HuH-7.5 (cell line): ENCODE data around the gene HBG1.

Source experiments
- DNase-seq: peaks from one replicate; pipeline ENCODE4 v3.0.0; 2011; ENCODE audit warnings: low spot score

The HBG1 gene

GRCh38 chr11:5246772-5247471 lies 2.7 kb downstream of the HBG1 start:
- no peak for DNase-seq

GRCh38 chr11:5245155-5245554 lies 4.5 kb downstream of the HBG1 start:
- no peak for DNase-seq

DNA sequence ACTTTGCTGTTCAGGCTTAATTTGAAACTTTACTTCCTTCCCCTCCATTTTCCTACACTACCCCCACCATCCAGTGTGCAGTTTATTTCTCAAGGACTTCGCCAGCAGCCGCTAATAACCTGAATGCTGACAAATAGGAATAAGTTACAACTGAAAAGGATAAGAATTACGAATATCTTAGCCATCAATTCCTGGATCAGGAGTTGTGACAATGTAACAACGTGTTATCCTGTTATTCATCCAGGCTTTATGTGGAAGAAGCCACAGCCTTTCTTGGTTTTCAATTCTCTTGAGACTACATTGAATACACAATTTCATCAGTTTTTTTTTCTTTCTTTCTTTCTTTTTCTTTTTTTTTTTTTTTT lies 5.9 kb downstream of the HBG1 start:
- no peak for DNase-seq

DNA sequence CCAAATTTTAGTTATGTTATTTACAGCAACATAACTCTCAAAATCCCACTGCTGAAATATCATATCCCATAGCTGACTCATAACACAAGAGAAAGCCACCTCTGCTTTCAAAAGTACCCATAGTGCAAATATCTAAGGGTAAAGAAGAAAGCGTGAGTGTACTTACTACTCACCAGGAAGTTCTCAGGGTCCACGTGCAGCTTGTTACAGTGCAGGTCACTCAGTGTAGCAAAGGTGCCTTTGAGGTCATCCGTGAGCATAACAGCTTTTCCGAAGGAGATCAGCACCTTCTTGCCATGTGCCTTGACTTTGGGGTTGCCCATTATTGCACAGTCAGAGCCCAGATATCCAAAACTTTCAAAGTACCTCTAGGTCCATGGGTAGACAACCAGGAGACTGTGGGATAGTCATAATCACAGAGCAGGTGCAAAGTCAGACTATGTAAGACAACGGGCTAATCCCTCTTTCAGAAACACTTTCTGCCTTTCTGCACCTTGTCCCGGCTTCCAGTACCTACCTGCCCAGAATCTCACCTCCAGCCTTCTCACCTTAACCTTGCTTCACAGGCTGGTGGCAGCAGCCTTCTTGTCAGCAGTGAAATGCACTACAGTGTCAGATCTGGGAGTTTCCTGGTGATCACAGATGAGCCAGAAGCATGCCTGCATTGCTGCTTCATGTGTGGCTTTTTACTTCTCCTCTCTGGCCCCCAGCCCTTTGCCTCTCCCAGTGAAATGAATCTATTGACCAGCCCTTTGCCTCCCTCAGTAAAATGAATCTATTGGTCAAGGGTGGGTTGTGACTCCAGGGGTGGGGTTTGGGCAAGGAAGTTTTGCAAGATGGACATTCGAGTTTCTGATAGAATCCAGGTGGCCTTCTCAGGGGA lies 6.5 kb downstream of the HBG1 start:
- no peak for DNase-seq

DNA sequence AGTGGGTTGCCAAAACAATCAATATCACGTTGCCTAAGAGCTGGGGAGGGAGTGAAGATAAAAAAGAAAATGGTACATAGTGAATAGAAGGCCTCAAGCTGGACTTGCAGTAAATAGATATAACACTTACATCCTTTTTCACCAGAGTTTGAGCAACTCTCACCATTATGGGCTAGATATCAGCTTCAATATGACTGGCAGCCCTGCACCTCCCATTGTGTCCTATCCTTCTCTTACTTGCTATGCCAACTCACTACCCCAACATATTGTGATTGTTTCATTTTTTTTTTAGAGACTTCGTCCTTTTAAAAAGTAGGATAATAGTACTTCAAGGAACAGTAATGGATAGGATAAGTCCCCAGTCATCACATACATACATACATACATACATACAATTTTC lies 7.4 kb downstream of the HBG1 start:
- no peak for DNase-seq

DNA sequence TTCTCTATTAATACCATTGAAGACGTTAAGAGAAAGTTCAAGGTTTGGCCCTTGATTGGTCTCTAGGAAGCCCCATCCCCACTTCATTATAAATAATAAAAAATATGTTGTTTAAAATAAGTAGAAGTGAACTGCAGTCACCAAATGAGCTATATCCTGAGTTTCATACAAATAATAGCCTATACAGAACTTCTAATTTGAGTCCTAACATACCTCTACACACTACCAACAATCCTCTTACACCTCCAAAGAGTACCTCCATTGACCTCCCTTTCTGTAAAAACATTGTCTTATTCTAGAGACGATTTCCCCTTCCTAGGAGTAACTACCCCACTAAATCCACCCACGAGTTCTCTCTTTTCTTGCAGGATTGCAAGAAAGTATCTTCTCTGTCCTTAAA lies 8.2 kb downstream of the HBG1 start:
- no peak for DNase-seq

- no peak for DNase-seq
Observed at GRCh38 chr11:5240458-5240857, 9.2 kb downstream of the HBG1 start.

GRCh38 chr11:5240056-5240455 lies 9.6 kb downstream of the HBG1 start:
- no peak for DNase-seq

DNA sequence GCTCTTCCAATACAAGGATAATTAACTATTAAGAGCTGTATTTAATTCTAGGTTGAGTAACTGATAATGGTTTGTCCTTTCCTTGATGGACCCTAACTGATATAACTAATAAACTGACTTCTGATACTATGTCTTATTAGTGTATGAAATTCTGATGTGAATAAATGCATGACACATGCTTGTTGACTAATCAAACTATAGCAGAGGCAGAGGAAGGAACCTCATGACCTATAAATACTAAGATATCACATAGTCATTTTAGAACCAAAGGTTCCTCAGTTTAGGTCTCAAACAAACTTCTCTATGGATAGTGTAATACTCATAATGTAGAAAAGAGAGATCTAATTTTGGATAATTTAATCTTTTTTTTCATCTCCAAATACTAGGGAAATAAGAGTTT lies 10.6 kb downstream of the HBG1 start:
- no peak for DNase-seq

GRCh38 chr11:5238486-5238885 lies 11.2 kb downstream of the HBG1 start:
- DNase-seq: no peak

DNA sequence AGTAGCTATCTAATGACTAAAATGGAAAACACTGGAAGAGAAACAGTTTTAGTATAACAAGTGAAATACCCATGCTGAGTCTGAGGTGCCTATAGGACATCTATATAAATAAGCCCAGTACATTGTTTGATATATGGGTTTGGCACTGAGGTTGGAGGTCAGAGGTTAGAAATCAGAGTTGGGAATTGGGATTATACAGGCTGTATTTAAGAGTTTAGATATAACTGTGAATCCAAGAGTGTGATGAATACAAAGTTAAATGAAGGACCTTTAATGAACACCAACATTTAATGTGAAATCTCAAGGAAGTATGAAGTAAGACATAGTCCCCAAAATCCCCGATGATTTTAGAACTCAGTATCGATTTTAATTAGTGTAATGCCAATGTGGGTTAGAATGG lies 12.2 kb downstream of the HBG1 start:
- DNase-seq: no peak

DNA sequence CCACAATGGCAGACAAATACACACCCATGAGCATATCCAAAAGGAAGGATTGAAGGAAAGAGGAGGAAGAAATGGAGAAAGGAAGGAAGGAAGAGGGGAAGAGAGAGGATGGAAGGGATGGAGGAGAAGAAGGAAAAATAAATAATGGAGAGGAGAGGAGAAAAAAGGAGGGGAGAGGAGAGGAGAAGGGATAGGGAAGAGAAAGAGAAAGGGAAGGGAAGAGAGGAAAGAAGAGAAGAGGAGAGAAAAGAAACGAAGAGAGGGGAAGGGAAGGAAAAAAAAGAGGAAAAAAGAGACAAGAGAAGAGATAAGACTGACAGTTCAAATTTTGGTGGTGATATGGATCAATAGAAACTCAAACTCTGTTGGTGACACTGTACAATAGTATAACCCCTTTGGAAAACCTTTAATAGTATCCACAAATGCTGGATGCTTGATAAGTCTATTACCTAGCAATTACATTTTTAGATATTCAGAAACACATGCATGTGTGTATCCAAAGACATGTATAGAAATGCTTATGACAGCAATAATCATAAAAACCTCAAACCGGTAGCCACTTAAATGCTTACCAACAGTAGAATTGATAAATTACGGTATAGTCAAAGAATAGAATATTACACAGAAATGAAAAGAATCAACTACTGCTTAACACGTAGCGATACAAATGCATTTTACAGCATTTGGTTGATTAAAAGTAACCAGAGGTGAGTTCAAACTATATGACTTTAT lies 14.1 kb downstream of the HBG1 start:
- DNase-seq: no peak

DNA sequence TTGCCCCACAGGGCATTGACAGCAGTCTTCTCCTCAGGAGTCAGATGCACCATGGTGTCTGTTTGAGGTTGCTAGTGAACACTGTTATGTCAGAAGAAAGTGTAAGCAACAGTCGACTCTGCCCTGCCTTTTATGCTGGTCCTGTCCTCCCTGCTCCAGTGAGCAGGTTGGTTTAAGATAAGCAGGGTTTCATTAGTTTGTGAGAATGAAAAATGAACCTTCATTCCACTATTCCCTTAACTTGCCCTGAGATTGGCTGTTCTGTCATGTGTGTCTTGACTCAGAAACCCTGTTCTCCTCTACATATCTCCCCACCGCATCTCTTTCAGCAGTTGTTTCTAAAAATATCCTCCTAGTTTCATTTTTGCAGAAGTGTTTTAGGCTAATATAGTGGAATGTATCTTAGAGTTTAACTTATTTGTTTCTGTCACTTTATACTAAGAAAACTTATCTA lies 15.2 kb downstream of the HBG1 start, which contains the start of gene HBD:
Gene HBD (minus strand): TSS at position 103 of the 454 bp plus-strand sequence. CDS start 50 bp downstream, at position 53.
- no peak for DNase-seq

GRCh38 chr11:5233307-5233706 lies 16.4 kb downstream of the HBG1 start:
- DNase-seq: no peak

DNA sequence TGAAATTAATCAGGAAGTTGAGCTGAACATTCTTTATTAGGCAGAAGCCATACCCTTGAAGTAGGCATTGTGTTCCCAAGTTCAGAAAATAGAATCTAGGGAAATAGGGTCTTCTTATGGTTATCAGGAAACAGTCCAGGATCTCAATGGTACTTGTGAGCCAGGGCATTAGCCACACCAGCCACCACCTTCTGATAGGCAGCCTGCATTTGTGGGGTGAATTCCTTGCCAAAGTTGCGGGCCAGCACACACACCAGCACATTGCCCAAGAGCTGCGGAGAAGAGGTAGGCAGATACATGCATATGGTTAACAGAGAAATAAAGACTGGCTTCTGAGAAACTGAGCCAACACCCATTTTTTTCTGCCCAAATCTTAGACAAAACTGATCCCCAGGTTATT lies 16.8 kb downstream of the HBG1 start:
- DNase-seq: no peak

DNA sequence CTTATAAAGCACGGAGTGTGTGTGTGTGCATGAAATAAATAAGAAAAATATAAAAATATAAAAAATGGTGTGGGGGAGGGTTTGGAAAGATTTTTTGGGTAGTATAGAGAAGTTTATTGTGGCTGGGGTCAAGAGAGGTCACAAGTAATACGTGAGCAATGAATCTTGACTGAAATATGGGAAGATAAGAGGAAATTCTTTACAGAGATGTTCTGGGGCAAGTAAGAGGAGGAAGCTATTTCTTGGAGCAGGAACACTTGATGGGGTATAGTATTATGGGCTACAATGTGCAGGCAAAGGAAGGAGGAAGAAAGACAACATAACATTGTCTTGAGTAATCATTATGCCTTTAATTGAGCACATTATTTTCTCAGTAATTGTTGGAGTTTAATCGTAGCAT lies 17.5 kb downstream of the HBG1 start:
- DNase-seq: no peak

DNA sequence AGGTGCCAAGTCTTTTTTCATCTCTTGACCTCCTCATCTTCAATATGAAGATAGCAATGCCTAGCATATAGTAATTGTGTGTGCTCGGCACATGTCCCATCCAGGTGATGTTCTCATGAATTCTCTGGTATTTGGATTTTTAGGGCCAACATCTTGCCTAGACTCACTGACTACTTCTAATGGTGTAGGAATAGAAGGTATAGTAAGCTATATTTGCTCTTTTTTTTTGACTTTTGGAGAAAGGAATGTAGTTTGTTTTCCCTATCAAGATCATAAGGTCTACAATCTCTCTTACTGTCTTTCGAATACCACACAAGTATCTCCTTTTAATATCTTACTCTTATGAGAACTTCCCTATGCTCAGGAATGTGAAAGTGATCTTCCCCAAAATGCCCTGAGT lies 18.5 kb downstream of the HBG1 start:
- DNase-seq: no peak

GRCh38 chr11:5230266-5230665 lies 19.4 kb downstream of the HBG1 start:
- no peak for DNase-seq

- DNase-seq: no peak
Observed at GRCh38 chr11:5229796-5230195, 19.9 kb downstream of the HBG1 start.

DNA sequence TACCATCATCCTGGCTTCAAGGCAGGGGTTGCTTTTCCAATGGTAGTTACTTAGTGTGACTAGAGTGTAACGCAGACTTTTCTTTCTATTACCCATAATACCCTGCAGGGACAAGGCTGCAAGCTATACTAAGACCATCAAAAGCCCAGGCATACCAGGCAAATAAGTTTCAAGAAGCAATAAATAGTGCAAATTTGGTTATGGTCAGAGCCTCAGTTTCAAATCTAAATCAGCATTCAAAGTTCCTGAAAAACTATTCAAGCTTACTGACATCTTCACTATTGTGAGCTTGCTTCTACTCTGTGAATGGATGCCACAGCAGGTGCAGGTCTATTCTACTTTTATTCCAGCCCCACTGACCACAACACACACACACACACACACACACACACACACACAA lies 20.3 kb downstream of the HBG1 start:
- no peak for DNase-seq

- DNase-seq: no peak
Observed at GRCh38 chr11:5228124-5228523, 21.5 kb downstream of the HBG1 start.

DNA sequence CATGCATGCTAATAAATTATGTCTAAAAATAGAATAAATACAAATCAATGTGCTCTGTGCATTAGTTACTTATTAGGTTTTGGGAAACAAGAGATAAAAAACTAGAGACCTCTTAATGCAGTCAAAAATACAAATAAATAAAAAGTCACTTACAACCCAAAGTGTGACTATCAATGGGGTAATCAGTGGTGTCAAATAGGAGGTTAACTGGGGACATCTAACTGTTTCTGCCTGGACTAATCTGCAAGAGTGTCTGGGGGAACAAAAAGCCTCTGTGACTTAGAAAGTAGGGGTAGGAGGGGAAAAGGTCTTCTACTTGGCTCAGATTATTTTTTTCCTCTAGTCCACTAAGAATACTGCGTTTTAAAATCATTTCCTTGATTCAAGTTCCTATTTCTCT lies 22.0 kb downstream of the HBG1 start:
- no peak for DNase-seq
